ENCODE results near the gene ZNF335.
"Not testable (repeated sequence)": the region's sequence is repeated elsewhere in the genome, so short reads cannot be mapped to it uniquely, and the experiment has no call there.

The ZNF335 gene

GRCh38 chr20:45908084-45908483 lies 63.9 kb downstream of the ZNF335 start:
- no peak for DNase-seq

GRCh38 chr20:45907219-45907948 lies 64.6 kb downstream of the ZNF335 start:
- DNase-seq: no peak

GRCh38 chr20:45905505-45906079 lies 66.4 kb downstream of the ZNF335 start:
- no peak for DNase-seq

GRCh38 chr20:45904583-45905504 lies 67.2 kb downstream of the ZNF335 start:
- DNase-seq: no peak

GRCh38 chr20:45902199-45902701 lies 69.8 kb downstream of the ZNF335 start:
- no peak for DNase-seq

- DNase-seq: not testable (repeated sequence)
Measured at GRCh38 chr20:45901332-45901731, 70.7 kb downstream of the ZNF335 start.

- no peak for DNase-seq
Measured at GRCh38 chr20:45899046-45899835, 72.8 kb downstream of the ZNF335 start.

All from COR-L47 (cell line).